Mesendoderm (in vitro differentiated cells): Measurements from ENCODE around the gene ADCK1.

ENCODE experiments used
- DNase-seq: peaks from one replicate; pipeline ENCODE4 v3.0.0; 2013
- H2AK5ac ChIP-seq: 2 replicates; pipeline ENCODE4 v1.6.1; 2013; ENCODE audit warnings: low read length, inconsistent platforms
- H2BK120ac ChIP-seq: 2 replicates; pipeline ENCODE4 v1.6.1; 2013; ENCODE audit warnings: low read depth, mild to moderate bottlenecking, low read length, moderate library complexity, mixed read lengths
- H2BK15ac ChIP-seq: replicated peaks from 2 replicates; pipeline ENCODE4 v1.6.1; 2013; ENCODE audit warnings: low read depth, mild to moderate bottlenecking, moderate library complexity
- H2BK5ac ChIP-seq: 2 replicates; pipeline ENCODE4 v1.6.1; 2013; ENCODE audit warnings: low read length, inconsistent platforms
- H3K18ac ChIP-seq: 2 replicates; pipeline ENCODE4 v1.6.1; 2013; ENCODE audit warnings: mild to moderate bottlenecking, low read length, mixed read lengths
- H3K23ac ChIP-seq: one replicate; pipeline ENCODE4 v1.6.1; 2013; ENCODE audit warnings: low read length
- H3K27ac ChIP-seq: 2 replicates; pipeline ENCODE4 v1.5.1; 2013; ENCODE audit warnings: low read depth, mild to moderate bottlenecking, inconsistent platforms, low read length, moderate library complexity
- H3K27me3 ChIP-seq: 2 replicates; pipeline ENCODE4 v1.6.1; 2013; ENCODE audit warnings: low read length, control low read depth, mild to moderate bottlenecking, inconsistent platforms; ENCODE audit not compliant: insufficient read depth, poor library complexity
- H3K36me3 ChIP-seq: 2 replicates; pipeline ENCODE4 v1.6.1; 2013; ENCODE audit warnings: low read length, inconsistent platforms; ENCODE audit not compliant: control insufficient read depth, insufficient read depth
- H3K4ac ChIP-seq: one replicate; pipeline ENCODE4 v1.6.1; 2013; ENCODE audit warnings: low read depth, mild to moderate bottlenecking, low read length, moderate library complexity
- H3K4me1 ChIP-seq: 2 replicates; pipeline ENCODE4 v1.6.1; 2013; ENCODE audit warnings: low read depth, low read length, inconsistent platforms; ENCODE audit not compliant: control insufficient read depth
- H3K4me2 ChIP-seq: 2 replicates; pipeline ENCODE4 v1.6.1; 2013; ENCODE audit warnings: low read length
- H3K4me3 ChIP-seq: 2 replicates; pipeline ENCODE4 v1.5.1; 2013; ENCODE audit warnings: mild to moderate bottlenecking, low read length
- H3K56ac ChIP-seq: one replicate; pipeline ENCODE4 v1.6.1; 2013; ENCODE audit warnings: low read length
- H3K79me1 ChIP-seq: 2 replicates; pipeline ENCODE4 v1.6.1; 2013; ENCODE audit warnings: low read length, inconsistent platforms
- H3K79me2 ChIP-seq: 2 replicates; pipeline ENCODE4 v1.6.1; 2013; ENCODE audit warnings: mild to moderate bottlenecking, low read length; ENCODE audit not compliant: control insufficient read depth, insufficient read depth
- H3K9ac ChIP-seq: 2 replicates; pipeline ENCODE4 v1.6.1; 2013; ENCODE audit warnings: low read length, inconsistent platforms
- H4K5ac ChIP-seq: one replicate; pipeline ENCODE4 v1.6.1; 2013; ENCODE audit warnings: low read length
- H4K8ac ChIP-seq: one replicate; pipeline ENCODE4 v1.6.1; 2013; ENCODE audit warnings: low read depth, mild to moderate bottlenecking, control low read depth, low read length, moderate library complexity
- WGBS: extraction: QIAGEN DNeasy Blood & Tissue Kit; methylation state at CpG from one replicate; pipeline ENCODE4 v1.1.7; 2013; ENCODE audit warnings: low lambda C conversion rate, missing lambda C conversion rate; ENCODE audit not compliant: insufficient coverage; ENCODE audit errors: extremely low coverage; 5-methylcytosine and 5-hydroxymethylcytosine counted together

Gene ADCK1

DNA sequence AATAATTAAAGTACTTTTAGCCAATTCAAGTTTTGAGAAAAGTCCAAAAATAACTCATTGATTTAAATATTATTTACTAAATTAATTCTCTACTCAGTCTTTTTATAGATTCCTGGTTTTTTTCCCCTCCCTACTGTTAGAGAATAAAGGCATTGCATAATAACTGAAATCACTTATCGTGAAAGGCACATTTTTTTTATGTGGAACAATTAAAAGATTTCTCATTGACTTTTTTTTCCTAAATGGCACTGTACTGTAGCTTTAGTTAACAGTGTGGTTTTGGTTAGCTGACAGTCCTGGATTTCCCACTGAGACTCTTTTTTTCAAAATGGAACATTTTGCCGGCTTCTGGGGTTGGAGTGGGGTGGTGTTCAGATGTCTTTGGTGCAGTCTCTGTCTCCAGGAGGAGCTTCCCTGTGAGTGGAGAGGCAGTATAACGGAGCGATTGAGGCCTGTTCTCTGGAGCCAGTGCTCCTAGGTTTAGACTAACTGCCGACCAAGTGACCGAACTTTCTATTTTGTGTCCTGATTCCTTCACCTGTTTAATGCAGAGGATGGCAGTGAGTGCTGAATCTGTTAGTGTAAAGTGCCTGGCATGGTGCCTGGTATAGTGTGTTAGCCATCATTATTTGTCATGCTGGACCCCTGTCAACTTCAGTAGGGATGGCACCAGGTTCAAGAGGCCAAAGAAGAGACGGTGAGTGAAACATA lies 117.7 kb downstream of the ADCK1 start:
- H3K9ac ChIP-seq = no peak overlapping the region
- no peak overlapping the region for H3K56ac ChIP-seq
- H2BK5ac ChIP-seq = no peak overlapping the region
- no peak overlapping the region for H3K4ac ChIP-seq
- no peak overlapping the region for H3K4me3 ChIP-seq
- no peak overlapping the region for H4K5ac ChIP-seq
- WGBS = no CpG with 5 or more reads among the region's 7 CpGs
- H3K79me2 ChIP-seq = no peaks in the 10 kb centered on the region
- no peaks in the 10 kb centered on the region for H3K36me3 ChIP-seq
- H3K27ac ChIP-seq = no peak overlapping the region
- no peak overlapping the region for H3K18ac ChIP-seq
- no peak overlapping the region for H2AK5ac ChIP-seq
- DNase-seq = no peak
- no peak overlapping the region for H2BK120ac ChIP-seq
- H3K4me2 ChIP-seq = no peak overlapping the region
- no peak overlapping the region for H3K23ac ChIP-seq
- no peak overlapping the region for H4K8ac ChIP-seq
- no peak overlapping the region for H2BK15ac ChIP-seq
- H3K4me1 ChIP-seq = peaks cover 13% of the 10 kb centered on the region
- no peaks in the 10 kb centered on the region for H3K79me1 ChIP-seq
- H3K27me3 ChIP-seq = no peaks in the 10 kb centered on the region

DNA sequence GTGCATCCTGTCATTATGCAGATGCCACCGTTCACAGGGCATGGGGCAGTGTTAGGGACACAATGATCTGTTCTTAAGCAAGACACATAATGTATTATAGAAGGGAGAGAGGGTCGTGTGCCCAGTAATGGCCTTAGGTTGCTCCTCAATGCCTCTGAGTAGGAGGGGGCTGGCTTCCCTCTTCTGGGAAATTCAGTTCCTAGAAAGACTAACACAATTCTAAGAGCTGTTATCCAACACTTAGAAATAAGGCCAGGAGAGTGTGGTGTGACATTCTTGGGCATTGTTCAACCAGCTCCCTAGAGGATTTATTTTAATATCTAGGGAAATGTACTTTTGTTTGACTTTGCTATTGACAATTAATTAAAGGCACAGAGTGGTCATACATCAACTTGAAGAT lies 118.5 kb downstream of the ADCK1 start:
- Histone ChIP-seq H3K4me3 (no peak overlapping the region), H2BK5ac (no peak overlapping the region), H3K79me1 (no peaks in the 10 kb centered on the region), H3K79me2 (no peaks in the 10 kb centered on the region), H2AK5ac (no peak overlapping the region), H3K56ac (no peak overlapping the region), H3K36me3 (no peaks in the 10 kb centered on the region), H3K27me3 (no peaks in the 10 kb centered on the region), H4K8ac (no peak overlapping the region), H2BK120ac (no peak overlapping the region), H3K4ac (no peak overlapping the region), H4K5ac (no peak overlapping the region), H3K4me2 (no peak overlapping the region), H3K18ac (no peak overlapping the region), H3K23ac (no peak overlapping the region), H3K4me1 (peaks cover 13% of the 10 kb centered on the region), H3K27ac (no peak overlapping the region), H3K9ac (no peak overlapping the region), H2BK15ac (no peak overlapping the region)
- WGBS = no CpG with 5 or more reads among the region's 2 CpGs
- DNase-seq = no peak

DNA sequence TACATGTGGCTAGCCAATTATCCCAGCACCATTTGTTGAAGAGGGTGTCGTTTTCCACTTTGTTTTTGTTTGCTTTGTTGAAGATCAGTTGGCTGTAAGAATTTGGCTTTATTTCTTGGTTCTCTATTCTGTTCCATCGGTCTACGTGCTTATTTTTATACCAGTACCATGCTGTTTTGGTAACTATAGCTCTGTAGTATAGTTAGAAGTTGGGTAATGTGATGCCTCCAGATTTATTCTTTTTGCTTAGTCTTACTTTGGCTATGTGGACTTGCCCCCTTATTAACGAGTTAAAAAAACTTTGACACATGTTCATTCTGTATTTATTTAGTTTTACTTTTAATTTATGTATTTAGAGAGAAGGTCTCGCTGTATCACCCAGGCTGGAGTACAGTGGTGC lies 120.4 kb downstream of the ADCK1 start:
- Histone ChIP-seq H2AK5ac (no peak overlapping the region), H3K56ac (no peak overlapping the region), H3K79me2 (no peaks in the 10 kb centered on the region), H3K23ac (no peak overlapping the region), H4K8ac (no peak overlapping the region), H3K18ac (no peak overlapping the region), H2BK15ac (no peak overlapping the region), H2BK120ac (no peak overlapping the region), H2BK5ac (no peak overlapping the region), H3K4me2 (no peak overlapping the region), H3K27me3 (no peaks in the 10 kb centered on the region), H3K4me3 (no peak overlapping the region), H3K4me1 (no peaks in the 10 kb centered on the region), H3K9ac (no peak overlapping the region), H3K4ac (no peak overlapping the region), H3K79me1 (no peaks in the 10 kb centered on the region), H4K5ac (no peak overlapping the region), H3K27ac (no peak overlapping the region), H3K36me3 (no peaks in the 10 kb centered on the region)
- no peak for DNase-seq
- no CpG with 5 or more reads among the region's 5 CpGs for WGBS

DNA sequence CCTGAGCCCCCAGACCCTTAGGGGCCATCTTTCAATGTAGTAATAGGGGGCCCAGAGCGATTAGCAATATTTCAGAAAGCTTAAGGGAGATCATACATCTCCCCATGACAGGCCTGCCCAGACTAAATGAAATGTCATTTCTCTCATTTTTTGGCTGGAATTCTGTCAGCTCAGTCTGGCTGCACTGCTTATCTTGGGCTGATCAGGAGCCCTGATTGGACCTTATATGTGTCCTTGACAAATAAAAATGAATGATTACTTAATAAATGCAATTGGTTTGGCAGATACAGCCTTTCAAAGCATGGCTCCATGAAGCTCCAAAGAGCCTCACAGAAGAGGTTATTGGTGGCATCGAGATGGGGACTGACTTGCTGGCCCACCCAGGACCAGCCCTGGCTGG lies 121.9 kb downstream of the ADCK1 start:
- H3K4me1 ChIP-seq = no peaks in the 10 kb centered on the region
- no CpG with 5 or more reads among the region's 2 CpGs for WGBS
- no peaks in the 10 kb centered on the region for H3K36me3 ChIP-seq
- H3K4ac ChIP-seq = no peak overlapping the region
- H3K56ac ChIP-seq = no peak overlapping the region
- no peak overlapping the region for H2BK15ac ChIP-seq
- H3K23ac ChIP-seq = no peak overlapping the region
- no peak overlapping the region for H3K9ac ChIP-seq
- H3K4me2 ChIP-seq = no peak overlapping the region
- no peak overlapping the region for H4K5ac ChIP-seq
- no peak overlapping the region for H3K27ac ChIP-seq
- H3K18ac ChIP-seq = no peak overlapping the region
- no peaks in the 10 kb centered on the region for H3K79me1 ChIP-seq
- no peak overlapping the region for H3K4me3 ChIP-seq
- no peaks in the 10 kb centered on the region for H3K27me3 ChIP-seq
- DNase-seq = no peak
- no peak overlapping the region for H4K8ac ChIP-seq
- H2BK5ac ChIP-seq = no peak overlapping the region
- no peaks in the 10 kb centered on the region for H3K79me2 ChIP-seq
- no peak overlapping the region for H2BK120ac ChIP-seq
- no peak overlapping the region for H2AK5ac ChIP-seq

DNA sequence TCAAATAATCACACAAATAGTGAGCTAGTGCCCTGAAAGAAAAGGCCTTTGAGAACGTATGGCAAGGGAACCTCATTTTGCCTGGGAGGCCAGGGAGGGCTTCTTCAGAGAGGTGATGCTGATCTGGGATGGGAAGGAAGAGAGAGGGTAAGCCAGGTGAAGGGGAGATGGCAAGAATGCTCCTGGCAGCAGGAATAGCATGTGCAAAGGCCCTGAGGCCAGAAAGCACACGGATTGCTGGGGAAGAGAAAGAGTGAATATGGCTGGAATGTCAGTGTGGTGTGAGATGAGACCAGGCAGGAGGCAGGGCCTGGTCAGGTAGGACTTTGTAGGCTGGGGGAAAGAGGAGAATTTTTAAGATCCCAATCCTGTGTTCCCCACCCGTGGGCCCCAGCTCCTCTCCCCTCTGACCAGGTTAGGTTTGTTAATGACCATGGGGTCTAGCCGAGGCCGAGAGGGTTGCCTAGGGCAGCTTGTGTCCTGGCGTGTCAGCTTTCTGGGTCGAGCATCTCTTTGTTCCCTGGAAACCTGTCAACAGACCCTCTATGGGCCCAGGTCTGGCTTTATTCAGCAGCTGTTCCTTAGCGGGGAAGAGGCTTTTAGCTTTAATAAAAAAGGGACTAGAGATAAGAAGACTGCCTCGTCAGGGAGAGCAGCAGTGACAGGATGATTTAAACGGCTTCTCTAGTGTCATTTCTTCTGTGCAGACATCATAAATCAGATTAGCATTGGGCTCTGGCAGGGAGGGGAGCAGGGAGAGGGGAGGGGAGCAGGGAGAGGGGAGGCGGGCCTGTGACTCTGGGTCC lies 123.4 kb downstream of the ADCK1 start:
- Histone ChIP-seq H3K4me2 (no peak overlapping the region), H4K8ac (no peak overlapping the region), H2BK5ac (no peak overlapping the region), H3K79me1 (no peaks in the 10 kb centered on the region), H3K79me2 (no peaks in the 10 kb centered on the region), H3K4me1 (no peaks in the 10 kb centered on the region), H3K4me3 (no peak overlapping the region), H2AK5ac (no peak overlapping the region), H3K27me3 (no peaks in the 10 kb centered on the region), H3K4ac (no peak overlapping the region), H3K27ac (no peak overlapping the region), H2BK120ac (no peak overlapping the region), H3K18ac (no peak overlapping the region), H4K5ac (no peak overlapping the region), H3K9ac (no peak overlapping the region), H2BK15ac (no peak overlapping the region), H3K56ac (no peak overlapping the region), H3K23ac (no peak overlapping the region), H3K36me3 (no peaks in the 10 kb centered on the region)
- WGBS = no CpG with 5 or more reads among the region's 11 CpGs
- no peak for DNase-seq
